Measurements from ENCODE around the gene MCF2L.

The MCF2L gene

DNA sequence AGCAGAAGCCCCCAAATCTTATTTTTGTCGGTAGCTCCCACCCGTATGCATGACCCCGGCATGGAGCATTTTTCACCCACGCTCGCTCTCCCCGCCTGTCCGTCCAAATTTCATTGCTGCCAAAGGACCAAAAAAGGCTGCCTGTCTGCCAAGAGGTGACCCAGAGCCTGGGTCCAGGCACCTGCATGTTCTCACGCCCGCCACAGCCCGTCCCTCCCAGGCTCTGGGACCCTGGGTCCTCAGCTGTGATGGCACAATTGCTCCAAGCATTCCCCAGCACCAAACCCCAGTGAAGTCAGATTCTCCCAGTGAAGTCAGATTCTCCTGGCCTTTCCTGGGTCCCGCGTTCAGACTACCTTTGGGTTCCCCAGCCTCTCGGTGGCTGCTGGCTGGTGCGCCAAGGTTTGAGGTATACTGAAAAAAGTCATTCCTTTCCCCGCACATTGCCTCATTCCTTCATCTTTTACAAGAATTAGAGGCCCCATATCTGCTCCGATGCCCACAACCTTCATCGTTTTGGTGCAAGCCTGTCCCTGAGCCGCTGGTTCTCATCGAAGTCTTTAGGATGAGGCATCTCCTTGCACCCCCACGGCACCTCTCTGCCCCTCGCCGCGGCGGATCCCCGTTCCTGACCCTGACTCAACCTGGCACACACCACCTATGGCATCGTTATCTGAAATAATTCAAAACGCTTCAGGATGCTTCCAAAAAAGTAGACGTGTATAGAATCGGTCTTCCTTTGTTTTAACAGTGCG lies 77.3 kb downstream of the MCF2L start:
- H3K4me1 ChIP-seq (ENCODE audit: control insufficient read depth, insufficient read depth, low read depth, low read length), result peaks cover 3% of the 10 kb centered on the region
- no peak for DNase-seq
- H3K9me3 ChIP-seq (ENCODE audit: control insufficient read depth, low read length), result no peaks in the 10 kb centered on the region
- no peaks in the 10 kb centered on the region for H3K79me1 ChIP-seq (replicated peaks; ENCODE audit: low read length, poor library complexity, severe bottlenecking)
- H3K14ac ChIP-seq (ENCODE audit: low read length in 2 of 2), result no peak overlapping the region
- no peak overlapping the region for H3K18ac ChIP-seq (ENCODE audit: low read depth in 1 of 2, low read length in 2 of 2)
- no peak overlapping the region for H2BK120ac ChIP-seq (ENCODE audit: low read depth, low read length)
- H2BK5ac ChIP-seq (ENCODE audit: low read depth, low read length, poor library complexity, severe bottlenecking), result no peak overlapping the region
- H3K4me2 ChIP-seq (ENCODE audit: low read length, poor library complexity, severe bottlenecking), result no peak overlapping the region
- no peak overlapping the region for H2BK12ac ChIP-seq (ENCODE audit: low read length in 2 of 2)
- no peak overlapping the region for H3K4ac ChIP-seq (ENCODE audit: low read depth in 1 of 2, low read length in 2 of 2)
- no peak overlapping the region for H2AK5ac ChIP-seq (ENCODE audit: low read length, severe bottlenecking)
- no peak overlapping the region for H4K8ac ChIP-seq (ENCODE audit: low read length)
- no peaks in the 10 kb centered on the region for H3K36me3 ChIP-seq (ENCODE audit: control insufficient read depth in 1 of 2, insufficient read depth in 2 of 2, low read depth in 1 of 2, low read length in 2 of 2)
- no peak overlapping the region for H2BK15ac ChIP-seq (ENCODE audit: low read depth, poor library complexity, severe bottlenecking)
- no peak overlapping the region for H3K27ac ChIP-seq (ENCODE audit: low read length, poor library complexity, severe bottlenecking)
- H3K9ac ChIP-seq (ENCODE audit: low read length), result no peak overlapping the region
- no peak overlapping the region for H2AFZ ChIP-seq (ENCODE audit: low read depth, low read length)
- H3K4me3 ChIP-seq (ENCODE audit: insufficient read depth in 1 of 2, low read depth in 1 of 2, low read length in 2 of 2), result no peak overlapping the region
- 92% methylated on average over 30 of the region's 30 CpGs for WGBS
- peaks cover 47 to 67% of the 10 kb centered on the region in 2 experiments for H3K27me3 ChIP-seq (ENCODE audit: control insufficient read depth in 1 of 2, insufficient read depth in 1 of 2, low read length in 2 of 2)
- H3K23ac ChIP-seq (ENCODE audit: low read length in 2 of 2), result no peak overlapping the region
- H4K91ac ChIP-seq (ENCODE audit: low read length), result no peak overlapping the region

DNA sequence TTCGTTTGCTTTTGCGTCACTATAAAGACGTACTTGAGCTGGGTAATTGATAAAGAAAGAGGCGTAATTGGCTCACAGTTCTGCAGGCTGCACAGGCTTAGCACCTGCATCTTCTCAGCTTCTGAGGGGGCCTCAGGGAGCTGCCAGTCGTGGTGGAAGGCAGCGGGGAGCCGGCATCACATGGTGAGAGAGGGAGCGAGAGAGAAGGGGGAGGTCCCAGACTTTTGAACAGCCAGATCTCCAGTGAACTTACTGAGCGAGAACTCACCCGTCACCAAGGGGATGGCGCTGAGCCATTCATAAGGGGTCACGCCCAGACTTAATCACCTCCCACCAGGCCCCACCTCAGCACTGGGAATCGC lies 77.8 kb downstream of the MCF2L start:
- DNase-seq, result no peak
- no peak overlapping the region for H4K8ac ChIP-seq (ENCODE audit: low read length)
- no peaks in the 10 kb centered on the region for H3K79me1 ChIP-seq (replicated peaks; ENCODE audit: low read length, poor library complexity, severe bottlenecking)
- H3K9ac ChIP-seq (ENCODE audit: low read length), result no peak overlapping the region
- no peak overlapping the region for H2AK5ac ChIP-seq (ENCODE audit: low read length, severe bottlenecking)
- no peak overlapping the region for H2BK12ac ChIP-seq (ENCODE audit: low read length in 2 of 2)
- H3K14ac ChIP-seq (ENCODE audit: low read length in 2 of 2), result no peak overlapping the region
- H3K9me3 ChIP-seq (ENCODE audit: control insufficient read depth, low read length), result no peaks in the 10 kb centered on the region
- no peak overlapping the region for H2BK120ac ChIP-seq (ENCODE audit: low read depth, low read length)
- H3K27me3 ChIP-seq (ENCODE audit: control insufficient read depth in 1 of 2, insufficient read depth in 1 of 2, low read length in 2 of 2), result peaks cover 50 to 72% of the 10 kb centered on the region in 2 experiments
- H3K4me1 ChIP-seq (ENCODE audit: control insufficient read depth, insufficient read depth, low read depth, low read length), result peaks cover under 1% of the 10 kb centered on the region
- no peak overlapping the region for H2BK5ac ChIP-seq (ENCODE audit: low read depth, low read length, poor library complexity, severe bottlenecking)
- no peak overlapping the region for H4K91ac ChIP-seq (ENCODE audit: low read length)
- no peak overlapping the region for H3K4me2 ChIP-seq (ENCODE audit: low read length, poor library complexity, severe bottlenecking)
- no peak overlapping the region for H2BK15ac ChIP-seq (ENCODE audit: low read depth, poor library complexity, severe bottlenecking)
- no peak overlapping the region for H3K4me3 ChIP-seq (ENCODE audit: insufficient read depth in 1 of 2, low read depth in 1 of 2, low read length in 2 of 2)
- H3K23ac ChIP-seq (ENCODE audit: low read length in 2 of 2), result no peak overlapping the region
- no peak overlapping the region for H3K27ac ChIP-seq (ENCODE audit: low read length, poor library complexity, severe bottlenecking)
- H2AFZ ChIP-seq (ENCODE audit: low read depth, low read length), result no peak overlapping the region
- WGBS, result 85% methylated on average over 13 of the region's 13 CpGs
- H3K36me3 ChIP-seq (ENCODE audit: control insufficient read depth in 1 of 2, insufficient read depth in 2 of 2, low read depth in 1 of 2, low read length in 2 of 2), result no peaks in the 10 kb centered on the region
- no peak overlapping the region for H3K4ac ChIP-seq (ENCODE audit: low read depth in 1 of 2, low read length in 2 of 2)
- H3K18ac ChIP-seq (ENCODE audit: low read depth in 1 of 2, low read length in 2 of 2), result no peak overlapping the region

DNA sequence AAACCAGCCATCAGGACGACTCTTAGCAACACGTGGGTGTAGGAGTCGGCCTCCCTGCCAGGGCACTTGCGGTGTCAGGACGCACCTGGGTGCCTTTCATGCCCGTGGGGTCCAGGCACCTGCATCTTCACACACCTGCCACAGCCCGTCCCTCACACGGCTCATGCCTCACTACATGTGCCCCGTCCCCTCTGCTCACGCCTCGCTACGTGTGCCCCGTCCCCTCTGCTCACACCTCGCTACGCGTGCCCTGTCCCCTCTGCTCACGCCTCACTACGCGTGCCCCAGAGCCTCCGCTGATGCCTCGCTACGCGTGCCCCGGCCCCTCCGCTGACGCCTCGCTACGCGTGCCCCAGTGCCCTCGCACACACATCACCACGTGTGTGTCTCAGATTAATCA lies 78.6 kb downstream of the MCF2L start:
- no peaks in the 10 kb centered on the region for H3K4me1 ChIP-seq (ENCODE audit: control insufficient read depth, insufficient read depth, low read depth, low read length)
- H3K36me3 ChIP-seq (ENCODE audit: control insufficient read depth in 1 of 2, insufficient read depth in 2 of 2, low read depth in 1 of 2, low read length in 2 of 2), result no peaks in the 10 kb centered on the region
- H2BK5ac ChIP-seq (ENCODE audit: low read depth, low read length, poor library complexity, severe bottlenecking), result no peak overlapping the region
- H3K4me2 ChIP-seq (ENCODE audit: low read length, poor library complexity, severe bottlenecking), result no peak overlapping the region
- H4K91ac ChIP-seq (ENCODE audit: low read length), result no peak overlapping the region
- H3K4ac ChIP-seq (ENCODE audit: low read depth in 1 of 2, low read length in 2 of 2), result no peak overlapping the region
- H3K9ac ChIP-seq (ENCODE audit: low read length), result no peak overlapping the region
- H3K18ac ChIP-seq (ENCODE audit: low read depth in 1 of 2, low read length in 2 of 2), result no peak overlapping the region
- H3K27ac ChIP-seq (ENCODE audit: low read length, poor library complexity, severe bottlenecking), result no peak overlapping the region
- peak overlapping the region in 1 of 2 experiments; percentile 26 for H3K14ac ChIP-seq (ENCODE audit: low read length in 2 of 2)
- no peak for DNase-seq
- no peak overlapping the region for H3K23ac ChIP-seq (ENCODE audit: low read length in 2 of 2)
- no peak overlapping the region for H4K8ac ChIP-seq (ENCODE audit: low read length)
- no peak overlapping the region for H2BK120ac ChIP-seq (ENCODE audit: low read depth, low read length)
- H2BK12ac ChIP-seq (ENCODE audit: low read length in 2 of 2), result no peak overlapping the region
- no peak overlapping the region for H2AK5ac ChIP-seq (ENCODE audit: low read length, severe bottlenecking)
- WGBS, result 90% methylated on average over 31 of the region's 31 CpGs
- H3K79me1 ChIP-seq (replicated peaks; ENCODE audit: low read length, poor library complexity, severe bottlenecking), result no peaks in the 10 kb centered on the region
- H3K4me3 ChIP-seq (ENCODE audit: insufficient read depth in 1 of 2, low read depth in 1 of 2, low read length in 2 of 2), result no peak overlapping the region
- H2AFZ ChIP-seq (ENCODE audit: low read depth, low read length), result no peak overlapping the region
- H3K9me3 ChIP-seq (ENCODE audit: control insufficient read depth, low read length), result no peaks in the 10 kb centered on the region
- H2BK15ac ChIP-seq (ENCODE audit: low read depth, poor library complexity, severe bottlenecking), result no peak overlapping the region
- peaks cover 53 to 73% of the 10 kb centered on the region in 2 experiments for H3K27me3 ChIP-seq (ENCODE audit: control insufficient read depth in 1 of 2, insufficient read depth in 1 of 2, low read length in 2 of 2)

DNA sequence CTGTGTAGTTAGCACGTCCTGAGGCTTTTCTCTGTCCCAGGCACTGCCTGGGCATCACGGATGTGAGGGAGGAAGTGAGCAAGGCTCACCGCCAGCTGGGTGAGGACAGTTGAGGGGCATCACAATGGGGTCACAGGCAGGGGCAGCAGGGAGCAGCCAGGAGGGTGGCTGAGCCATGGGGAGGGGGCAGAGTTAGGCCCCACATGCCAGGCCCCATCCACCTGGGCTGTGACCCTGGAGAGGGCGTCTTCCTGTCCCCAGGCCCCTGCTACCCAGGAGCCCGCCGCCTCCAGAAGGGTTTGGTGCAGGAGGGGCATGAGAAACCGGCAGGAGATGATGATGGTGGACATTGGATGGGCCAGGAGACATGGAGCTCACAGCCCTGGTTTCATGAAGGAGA lies 79.8 kb downstream of the MCF2L start:
- Histone ChIP-seq H3K4ac (ENCODE audit: low read depth in 1 of 2, low read length in 2 of 2) (no peak overlapping the region), H3K4me1 (ENCODE audit: control insufficient read depth, insufficient read depth, low read depth, low read length) (no peaks in the 10 kb centered on the region), H2BK12ac (ENCODE audit: low read length in 2 of 2) (no peak overlapping the region), H3K4me2 (ENCODE audit: low read length, poor library complexity, severe bottlenecking) (no peak overlapping the region), H3K23ac (ENCODE audit: low read length in 2 of 2) (no peak overlapping the region), H3K79me1 (replicated peaks; ENCODE audit: low read length, poor library complexity, severe bottlenecking) (no peaks in the 10 kb centered on the region), H4K91ac (ENCODE audit: low read length) (no peak overlapping the region), H3K4me3 (ENCODE audit: insufficient read depth in 1 of 2, low read depth in 1 of 2, low read length in 2 of 2) (no peak overlapping the region), H2AFZ (ENCODE audit: low read depth, low read length) (no peak overlapping the region), H3K36me3 (ENCODE audit: control insufficient read depth in 1 of 2, insufficient read depth in 2 of 2, low read depth in 1 of 2, low read length in 2 of 2) (no peaks in the 10 kb centered on the region), H2BK15ac (ENCODE audit: low read depth, poor library complexity, severe bottlenecking) (no peak overlapping the region), H2BK120ac (ENCODE audit: low read depth, low read length) (no peak overlapping the region), H2AK5ac (ENCODE audit: low read length, severe bottlenecking) (no peak overlapping the region), H3K14ac (ENCODE audit: low read length in 2 of 2) (no peak overlapping the region), H3K9ac (ENCODE audit: low read length) (no peak overlapping the region), H3K18ac (ENCODE audit: low read depth in 1 of 2, low read length in 2 of 2) (no peak overlapping the region), H3K9me3 (ENCODE audit: control insufficient read depth, low read length) (no peaks in the 10 kb centered on the region), H2BK5ac (ENCODE audit: low read depth, low read length, poor library complexity, severe bottlenecking) (no peak overlapping the region), H4K8ac (ENCODE audit: low read length) (no peak overlapping the region), H3K27ac (ENCODE audit: low read length, poor library complexity, severe bottlenecking) (no peak overlapping the region), H3K27me3 (ENCODE audit: control insufficient read depth in 1 of 2, insufficient read depth in 1 of 2, low read length in 2 of 2) (peaks cover 57 to 83% of the 10 kb centered on the region in 2 experiments)
- DNase-seq, result no peak
- WGBS, result 78% methylated on average over 7 of the region's 7 CpGs

Measured in mesenchymal stem cell (in vitro differentiated cells and primary cell).